Erythroblast (primary cell): ENCODE measurements around the gene IL1RAPL1.

Experiments used
- GATA1 ChIP-seq: IDR thresholded peaks from 2 replicates; pipeline ENCODE4 v1.6.1; 2011; ENCODE audit warnings: low read depth, mild to moderate bottlenecking, control low read depth, low read length, moderate library complexity
- POLR2A ChIP-seq: IDR thresholded peaks from 2 replicates; pipeline ENCODE4 v1.6.1; 2011; ENCODE audit warnings: mild to moderate bottlenecking, low read length

DNA sequence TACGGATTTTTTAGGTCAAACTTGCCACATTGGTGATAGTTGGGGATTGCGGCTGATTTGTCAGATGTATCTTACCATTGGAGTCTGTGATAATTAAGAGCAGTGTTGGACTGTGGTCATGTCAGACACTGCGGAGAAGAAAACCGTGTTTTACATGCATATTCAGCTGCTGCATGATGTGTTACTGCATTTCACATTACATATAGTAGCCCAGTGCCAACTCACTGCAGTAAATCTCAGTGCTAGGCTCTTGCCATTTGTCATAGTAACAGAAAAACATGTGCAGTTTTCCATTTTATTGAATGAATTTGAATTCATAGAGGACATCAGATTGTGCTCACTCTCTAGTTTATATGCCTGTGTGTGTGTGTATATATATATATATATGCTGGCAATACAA, 543.7 kb downstream of the IL1RAPL1 start:
- TF ChIP-seq POLR2A, result no peak
- no peak for TF ChIP-seq GATA1
